SKM-1 treated with dmso at 0.1 percent for 144 hours (cell line): ENCODE data around the gene SSR1.
"Not testable (repeated sequence)": the region's sequence is repeated elsewhere in the genome, so short reads cannot be mapped to it uniquely, and the experiment has no call there.

Experiments
- DNase-seq: peaks from one replicate; lab custom pipeline; 2025; ENCODE audit not compliant: unreplicated experiment; lab: John Stamatoyannopoulos, UW

The SSR1 gene

GRCh38 chr6:7319406-7319805 lies 6.4 kb upstream of the SSR1 start:
- DNase-seq: not testable (repeated sequence)

GRCh38 chr6:7317538-7317937 lies 4.5 kb upstream of the SSR1 start:
- DNase-seq: no peak

- DNase-seq: no peak
These were observed 3.9 kb upstream of the SSR1 start for GRCh38 chr6:7316658-7317533.

GRCh38 chr6:7315948-7316365 lies 3.0 kb upstream of the SSR1 start:
- DNase-seq: no peak

- DNase-seq: not testable (repeated sequence)
These were observed 2.3 kb upstream of the SSR1 start for GRCh38 chr6:7315087-7315947.

GRCh38 chr6:7314414-7314813 lies 1.4 kb upstream of the SSR1 start:
- no peak for DNase-seq

GRCh38 chr6:7313505-7314165 lies 636 bp upstream of the SSR1 start:
- no peak for DNase-seq

- no peak for DNase-seq
These were observed 933 bp downstream of the SSR1 start for GRCh38 chr6:7311917-7312615.

- no peak for DNase-seq
These were observed 1.8 kb downstream of the SSR1 start for GRCh38 chr6:7311176-7311575.

- no peak for DNase-seq
These were observed 3.9 kb downstream of the SSR1 start for GRCh38 chr6:7309050-7309449.

GRCh38 chr6:7307533-7307932 lies 5.5 kb downstream of the SSR1 start:
- DNase-seq: no peak

- DNase-seq: no peak
These were observed 8.2 kb downstream of the SSR1 start for GRCh38 chr6:7304821-7305220.

- no peak for DNase-seq
These were observed 11.3 kb downstream of the SSR1 start for GRCh38 chr6:7301702-7302101.

- no peak for DNase-seq
These were observed 12.1 kb downstream of the SSR1 start for GRCh38 chr6:7300926-7301325.

GRCh38 chr6:7298113-7298512 lies 14.9 kb downstream of the SSR1 start:
- no peak for DNase-seq

- DNase-seq: no peak
These were observed 16.4 kb downstream of the SSR1 start for GRCh38 chr6:7296602-7297001.

GRCh38 chr6:7295916-7296315 lies 17.1 kb downstream of the SSR1 start:
- DNase-seq: no peak

- DNase-seq: no peak
These were observed 20.3 kb downstream of the SSR1 start for GRCh38 chr6:7292596-7293255.

GRCh38 chr6:7290079-7290478 lies 22.9 kb downstream of the SSR1 start:
- DNase-seq: no peak

GRCh38 chr6:7285416-7285815 lies 27.6 kb downstream of the SSR1 start:
- DNase-seq: no peak
